Breast epithelium (tissue), 3 donors: Measurements from ENCODE around the gene CRPPA.

Experiments
- CTCF ChIP-seq, 3 donors: fragments of 450-650 bp; IDR thresholded peaks; one replicate each; pipeline ENCODE4 v1.5.1; 2016 to 2017; ENCODE audit warnings: antibody characterized with exemption in 3 of 3, mild to moderate bottlenecking in 3 of 3, moderate library complexity in 3 of 3
- POLR2A ChIP-seq: fragments of 450-650 bp; IDR thresholded peaks from one replicate; pipeline ENCODE4 v1.6.1; 2016; ENCODE audit warnings: antibody characterized with exemption, mild to moderate bottlenecking, moderate library complexity
- POLR2AphosphoS5 ChIP-seq, 3 donors: sonication (generic); formaldehyde crosslinking; IDR thresholded peaks; one replicate each; pipeline ENCODE4 v1.6.1; 2017; ENCODE audit warnings: antibody characterized with exemption in 3 of 3

- TF ChIP-seq POLR2AphosphoS5 (IDR thresholded peaks at IDR 0.05) (no peak), POLR2A (no peak), CTCF (IDR thresholded peaks at IDR 0.05) (no peak)
These were observed 2.2 kb downstream of the CRPPA start for GRCh38 chr7:16419126-16419525.
